Ovary (tissue), 9 donors: Measurements from ENCODE around the gene TRPC4. TPM values are rescaled to one million over a fixed set of nuclear protein-coding genes. Genes with fewer than 3 reads are reported as not detected.

Experiments
- DNase-seq, 5 donors: peaks; one replicate each; pipeline ENCODE4 v3.0.0-alpha.2; 2019 to 2020
- H3K27ac ChIP-seq, 2 donors: fragments of 200-600 bp; one replicate each; pipeline versions ENCODE4 v1.5.1 to v1.8.0; 2019 to 2022
- H3K27me3 ChIP-seq: fragments of 200-600 bp; one replicate; pipeline ENCODE4 v1.8.0; 2022
- H3K36me3 ChIP-seq: fragments of 200-600 bp; sonication (generic); one replicate; pipeline ENCODE4 v1.5.1; 2019
- H3K4me1 ChIP-seq: one replicate; pipeline ENCODE4 v1.8.1; 2013; ENCODE audit warnings: mild to moderate bottlenecking, moderate library complexity; ENCODE audit not compliant: insufficient read depth
- H3K4me3 ChIP-seq: fragments of 200-600 bp; sonication (generic); one replicate; pipeline ENCODE4 v1.5.1; 2017
- H3K9me3 ChIP-seq, 2 donors: fragments of 200-600 bp in 1 of 2; sonication (generic) in 1 of 2; one replicate each; pipeline versions ENCODE4 v1.5.1 to v1.8.1; 2013 to 2019; ENCODE audit warnings: mild to moderate bottlenecking in 1 of 2, moderate library complexity in 1 of 2
- EP300 ChIP-seq: sonication (generic); formaldehyde crosslinking; IDR thresholded peaks from one replicate; pipeline ENCODE4 v1.6.1; 2017; ENCODE audit warnings: antibody characterized with exemption
- POLR2A ChIP-seq: fragments of 450-650 bp; IDR thresholded peaks from one replicate; pipeline ENCODE4 v1.6.1; 2017; ENCODE audit warnings: antibody characterized with exemption, mild to moderate bottlenecking, moderate library complexity
- WGBS, 3 donors: extraction: QIAGEN DNeasy Blood & Tissue Kit in 1 of 3; methylation state at CpG; one replicate each; pipeline versions ENCODE4 v1.1.5 to v1.1.7; 2013 to 2017; 5-methylcytosine and 5-hydroxymethylcytosine counted together
- intact Hi-C, 4 donors: fragments of 100-400 bp; cut with DNase I; formaldehyde crosslinking; loops; one replicate each; pipeline versions ENCODE4 v1.11.0 to v1.15.1; 2022 to 2023
- polyA plus RNA-seq, 2 donors: library from polyadenylated mRNA; stranded (reverse); fragments of 200-250 nt in 1 of 2; fragments of 350-450 nt in 1 of 2; fragmentation: Illumina TruSeq in 1 of 2; extraction: RNeasy Lipid Tissue Mini Kit (QIAGEN cat#74804) in 1 of 2; gene quantifications; one replicate each; pipeline ENCODE4 v1.2.3, GENCODE V29; 2013 to 2014
- total RNA-seq, 7 donors: library from RNA; depleted of rRNA in 2 of 7; stranded (reverse); fragments of >200 nt in 2 of 7; fragmentation: NEBNext Ultra II Directional in 3 of 7; extraction: Animal tissue kit (Norgen Biotek cat#: 25700) in 3 of 7; gene quantifications; one replicate each; pipeline versions ENCODE4 v1.1.0 to v1.2.4, GENCODE V29; 2016 to 2023
- TF ChIP-seq, protein P1 (sequence below), 3 donors: fragments of 450-650 bp in 2 of 3; fragments of 200-600 bp in 1 of 3; IDR thresholded peaks; one replicate each; pipeline versions ENCODE4 v1.5.1 to v1.8.0; 2016 to 2022; ENCODE audit warnings: antibody characterized with exemption in 3 of 3, mild to moderate bottlenecking in 1 of 3
- donor health status: DM: no; HTN: no; CAD: no; lungs with moderate emphysema.
- donor health status: DM: no; HTN: no; CAD: no.
- donor health status: Bipolar disorder and iron deficiency.
- donor health status: DM: yes; HTN: yes; CAD: no.
- donor health status: DM: no; HTN: no; CAD: no.
- donor health status: DM: yes; HTN: yes; CAD: no.

TRPC4 gene
- total and polyA plus RNA-seq, 9 donors = 1.4 to 5.5 (median 3.6) TPM

GRCh38 chr13:37652596-37652995 is 217.0 kb downstream of the TRPC4 start:
- H3K27me3 ChIP-seq = no peaks in the 10 kb centered on the region
- DNase-seq = no peak
- intact Hi-C loops = no loop called here
- no peak overlapping the region for H3K27ac ChIP-seq
- no peaks in the 10 kb centered on the region for H3K36me3 ChIP-seq
- TF ChIP-seq EP300 (no peak), POLR2A (no peak)
- TF ChIP-seq, protein P1, sequence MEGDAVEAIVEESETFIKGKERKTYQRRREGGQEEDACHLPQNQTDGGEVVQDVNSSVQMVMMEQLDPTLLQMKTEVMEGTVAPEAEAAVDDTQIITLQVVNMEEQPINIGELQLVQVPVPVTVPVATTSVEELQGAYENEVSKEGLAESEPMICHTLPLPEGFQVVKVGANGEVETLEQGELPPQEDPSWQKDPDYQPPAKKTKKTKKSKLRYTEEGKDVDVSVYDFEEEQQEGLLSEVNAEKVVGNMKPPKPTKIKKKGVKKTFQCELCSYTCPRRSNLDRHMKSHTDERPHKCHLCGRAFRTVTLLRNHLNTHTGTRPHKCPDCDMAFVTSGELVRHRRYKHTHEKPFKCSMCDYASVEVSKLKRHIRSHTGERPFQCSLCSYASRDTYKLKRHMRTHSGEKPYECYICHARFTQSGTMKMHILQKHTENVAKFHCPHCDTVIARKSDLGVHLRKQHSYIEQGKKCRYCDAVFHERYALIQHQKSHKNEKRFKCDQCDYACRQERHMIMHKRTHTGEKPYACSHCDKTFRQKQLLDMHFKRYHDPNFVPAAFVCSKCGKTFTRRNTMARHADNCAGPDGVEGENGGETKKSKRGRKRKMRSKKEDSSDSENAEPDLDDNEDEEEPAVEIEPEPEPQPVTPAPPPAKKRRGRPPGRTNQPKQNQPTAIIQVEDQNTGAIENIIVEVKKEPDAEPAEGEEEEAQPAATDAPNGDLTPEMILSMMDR (IDR thresholded peaks at IDR 0.05) = no peak
- 90 to 97% (median 93%) methylated on average over 1 of the region's 1 CpG for WGBS, 3 donors
- H3K4me1 ChIP-seq = no peaks in the 10 kb centered on the region
- H3K4me3 ChIP-seq = no peak overlapping the region
- no peaks in the 10 kb centered on the region for H3K9me3 ChIP-seq

GRCh38 chr13:37651891-37652290 is 217.7 kb downstream of the TRPC4 start:
- Histone ChIP-seq H3K27me3 (no peaks in the 10 kb centered on the region), H3K27ac (no peak overlapping the region), H3K36me3 (no peaks in the 10 kb centered on the region), H3K9me3 (no peaks in the 10 kb centered on the region), H3K4me3 (no peak overlapping the region), H3K4me1 (peaks cover 3% of the 10 kb centered on the region)
- intact Hi-C loops = no loop called here
- no peak for DNase-seq
- 88 to 97% (median 88%) methylated on average over 1 of the region's 1 CpG for WGBS, 3 donors
- no peak for TF ChIP-seq EP300
- TF ChIP-seq POLR2A = no peak
- TF ChIP-seq, protein P1 (IDR thresholded peaks at IDR 0.05) = no peak

GRCh38 chr13:37648609-37649008 is 221.0 kb downstream of the TRPC4 start:
- H3K4me3 ChIP-seq = no peak overlapping the region
- no peaks in the 10 kb centered on the region for H3K27me3 ChIP-seq
- no peak overlapping the region for H3K27ac ChIP-seq
- intact Hi-C loops = no loop called here
- H3K36me3 ChIP-seq = no peaks in the 10 kb centered on the region
- TF ChIP-seq, protein P1 (IDR thresholded peaks at IDR 0.05) = no peak
- TF ChIP-seq EP300 (no peak), POLR2A (no peak)
- DNase-seq = no peak
- no peaks in the 10 kb centered on the region for H3K9me3 ChIP-seq
- H3K4me1 ChIP-seq = peaks cover 3% of the 10 kb centered on the region

DNA sequence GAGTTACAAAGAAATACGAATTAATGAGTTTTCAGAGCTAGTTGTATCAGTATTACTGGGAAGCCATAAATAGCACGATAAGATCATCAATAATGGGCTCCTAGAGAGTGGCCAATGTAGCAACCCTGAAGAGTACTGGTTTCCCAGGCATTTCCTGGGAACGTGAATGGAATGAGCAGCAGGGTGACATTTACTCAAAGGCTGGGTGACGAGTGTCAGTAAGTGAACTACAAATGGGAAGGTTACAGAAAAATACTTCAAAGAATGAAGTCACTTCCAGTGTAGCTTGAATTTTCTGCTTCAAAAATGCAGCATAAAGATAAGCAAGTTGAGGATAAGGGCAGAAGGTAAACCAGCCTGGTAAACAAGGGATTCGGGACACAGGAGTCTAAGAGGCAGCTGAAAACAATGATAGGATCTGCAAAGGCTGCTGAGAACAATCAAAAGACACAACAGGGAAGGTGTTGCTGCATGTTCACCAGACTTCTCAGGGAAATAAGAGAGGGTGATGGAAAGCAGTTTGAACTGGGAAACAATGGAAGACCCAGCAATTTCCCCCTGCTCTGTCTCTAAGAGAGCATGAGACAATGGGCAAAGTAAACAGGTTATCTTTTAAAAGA is 222.4 kb downstream of the TRPC4 start:
- Histone ChIP-seq H3K9me3 (no peaks in the 10 kb centered on the region), H3K4me1 (peaks cover 3% of the 10 kb centered on the region), H3K27ac (no peak overlapping the region), H3K36me3 (no peaks in the 10 kb centered on the region), H3K4me3 (no peak overlapping the region), H3K27me3 (no peaks in the 10 kb centered on the region)
- intact Hi-C loops = no loop called here
- no peak for DNase-seq
- TF ChIP-seq POLR2A = no peak
- TF ChIP-seq EP300 = no peak
- TF ChIP-seq, protein P1 (IDR thresholded peaks at IDR 0.05) = no peak
- WGBS, 3 donors = 55 to 64% (median 64%) methylated on average over 5 of the region's 5 CpGs
